AG08396 (cell line): ENCODE results near the gene TMEM9.

Experiments used
- DNase-seq: peaks from one replicate; pipeline ENCODE4 v3.0.0; 2012; ENCODE audit warnings: low spot score, mixed read lengths

Gene TMEM9

DNA sequence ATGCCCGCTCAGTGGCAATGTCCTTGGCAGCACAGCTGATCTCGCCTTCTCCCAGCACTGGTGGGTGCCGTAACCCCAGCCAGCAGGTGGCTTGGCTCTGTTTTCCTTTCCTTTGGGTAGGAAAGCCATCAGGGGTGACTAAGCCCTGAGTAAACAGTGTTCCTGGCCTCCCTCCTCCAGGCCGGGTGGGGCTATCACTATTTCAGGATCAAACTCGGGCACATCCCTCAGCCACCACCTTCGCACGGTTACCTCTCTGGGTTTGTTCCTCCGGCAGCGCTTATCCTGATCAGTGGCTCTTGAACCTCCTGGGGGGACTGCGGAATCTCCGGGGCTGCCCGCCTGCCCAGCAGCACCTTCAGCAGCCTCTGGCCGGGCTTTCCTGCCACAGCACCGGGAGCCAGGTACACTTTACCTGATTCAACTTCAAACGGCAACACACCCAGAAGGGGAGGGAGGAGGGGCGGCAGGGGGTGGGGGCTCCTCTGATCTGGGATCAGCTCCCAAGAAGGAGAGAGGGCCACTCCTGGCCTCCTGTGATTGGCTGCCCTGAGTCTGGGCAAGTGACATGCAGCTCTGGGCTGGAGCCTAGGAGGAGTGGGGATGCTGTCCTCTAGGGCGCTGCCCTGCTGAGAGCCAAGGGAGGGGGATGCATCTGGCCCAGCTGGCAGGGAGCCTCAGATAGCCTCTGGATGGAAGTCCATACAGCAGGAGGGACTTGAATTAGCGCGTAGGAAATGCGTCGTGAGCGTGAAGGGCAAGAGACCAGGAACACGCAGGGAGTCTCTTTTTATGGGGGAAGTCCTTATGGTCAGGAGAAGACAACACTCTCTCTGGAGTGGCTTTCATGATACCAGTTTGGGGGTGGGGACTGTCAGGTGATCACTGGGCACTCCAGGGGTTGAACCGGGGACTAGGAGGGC, 27.2 kb downstream of the TMEM9 start, which contains the start of gene ASCL5:
TSS of gene ASCL5 (minus strand) at position 353 of the 923 bp plus-strand sequence. CDS start 11,812 bp downstream, outside the sequence.
- peak; percentile 56 for DNase-seq

DNA sequence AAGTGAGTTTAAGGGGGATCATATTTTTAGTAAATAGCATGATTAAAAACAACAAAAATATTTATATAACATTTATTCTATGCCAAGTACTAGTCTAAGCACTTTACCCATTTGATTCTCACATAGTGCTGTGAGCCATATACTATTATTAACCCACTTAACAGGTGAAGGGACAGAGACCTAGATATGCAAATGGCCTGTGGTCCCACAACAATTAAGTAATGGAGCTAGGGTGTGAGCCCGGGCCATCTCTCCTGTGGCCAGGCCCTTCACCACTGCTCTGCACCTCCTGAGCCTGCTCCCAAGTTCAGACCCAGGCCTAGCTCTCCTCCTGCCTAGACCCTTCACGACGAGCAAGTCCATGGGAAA, 27.8 kb downstream of the TMEM9 start:
- no peak for DNase-seq

DNA sequence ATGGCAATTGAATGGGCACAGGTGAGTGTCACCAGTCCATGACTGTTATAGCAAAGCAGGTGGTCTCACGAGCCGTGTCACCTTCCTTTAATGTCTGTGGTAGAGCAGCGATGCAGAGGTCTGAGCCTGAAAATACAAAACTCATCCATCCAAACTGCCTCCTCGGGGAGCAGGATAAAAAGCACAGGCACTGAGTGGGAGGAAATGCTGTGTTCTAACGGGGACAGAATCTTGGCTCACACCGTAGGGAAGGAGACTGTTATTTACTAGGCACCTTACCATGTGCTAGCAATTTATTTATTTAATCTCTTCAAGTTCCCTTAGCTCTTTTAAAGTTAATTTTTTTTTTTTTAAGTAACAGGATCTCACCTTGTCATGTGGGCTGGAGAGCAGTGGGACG, 28.5 kb downstream of the TMEM9 start:
- no peak for DNase-seq

DNA sequence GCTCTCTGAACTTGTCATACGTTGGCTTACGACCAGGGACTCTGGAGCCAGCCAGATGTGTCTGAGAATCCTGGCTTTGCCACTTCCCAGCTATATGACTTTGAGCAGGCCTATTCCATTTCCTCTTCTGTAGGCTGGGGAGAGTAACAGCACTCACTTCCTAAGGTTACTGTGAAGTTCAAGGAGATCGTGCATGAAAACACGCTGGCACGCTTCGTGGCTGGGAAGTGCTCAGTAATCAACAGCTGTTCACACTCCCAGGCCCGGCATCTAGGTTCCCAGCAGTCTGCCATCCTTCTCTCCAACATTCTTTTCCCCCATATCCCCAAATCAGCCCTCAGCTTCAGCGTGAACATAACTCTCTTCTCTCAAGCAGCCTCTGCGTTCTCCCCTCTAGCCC, 29.3 kb downstream of the TMEM9 start:
- no peak for DNase-seq

DNA sequence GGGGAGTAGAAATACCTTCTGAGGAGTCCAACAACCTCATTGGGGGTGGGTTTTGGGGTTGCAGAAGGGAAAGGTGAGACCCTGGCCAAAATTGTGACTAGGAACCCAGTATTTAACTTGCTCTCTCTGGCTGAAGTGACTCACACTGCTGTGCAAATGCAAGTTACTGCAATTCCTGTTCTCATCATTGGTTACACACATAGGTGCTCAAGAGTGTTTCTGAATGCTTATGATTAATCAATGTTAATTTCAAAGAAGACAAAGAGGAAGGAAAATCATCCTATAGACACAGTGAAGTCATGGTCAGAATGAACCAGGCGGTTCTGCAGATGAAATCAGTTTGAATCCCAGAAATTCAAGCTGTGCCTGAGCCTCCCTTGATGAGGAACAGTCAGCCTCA, 30.4 kb downstream of the TMEM9 start:
- DNase-seq = no peak

DNA sequence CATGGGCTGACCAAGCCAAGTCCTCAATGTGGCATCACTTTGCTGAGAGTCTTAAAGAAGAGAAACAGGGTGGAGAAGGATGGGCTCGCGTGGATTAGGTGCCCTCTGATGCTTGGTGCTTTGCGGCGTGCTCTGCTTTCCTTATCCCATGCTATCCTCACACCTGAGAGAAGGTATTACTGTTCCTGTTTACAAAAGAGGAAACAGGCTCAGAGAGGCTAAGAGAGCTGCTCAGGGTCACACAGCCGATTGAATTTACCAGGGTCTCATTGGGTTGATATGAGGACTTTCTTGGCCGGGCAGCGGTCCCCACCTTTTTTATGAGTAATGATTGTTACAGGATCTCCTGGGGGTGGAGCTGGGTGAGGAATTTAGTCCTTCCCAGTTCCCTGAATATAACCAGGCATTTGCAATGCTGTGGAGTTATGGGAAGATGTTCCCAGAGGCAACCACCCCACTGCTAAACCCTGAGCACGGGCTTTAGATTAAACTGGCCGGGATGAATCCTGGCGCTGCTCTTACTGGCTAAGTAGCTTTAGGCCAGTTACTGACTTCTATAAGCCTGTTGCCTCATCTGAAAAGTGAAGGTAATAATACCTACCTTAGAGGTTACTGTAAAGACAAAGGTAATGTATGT, 31.8 kb downstream of the TMEM9 start:
- no peak for DNase-seq

DNA sequence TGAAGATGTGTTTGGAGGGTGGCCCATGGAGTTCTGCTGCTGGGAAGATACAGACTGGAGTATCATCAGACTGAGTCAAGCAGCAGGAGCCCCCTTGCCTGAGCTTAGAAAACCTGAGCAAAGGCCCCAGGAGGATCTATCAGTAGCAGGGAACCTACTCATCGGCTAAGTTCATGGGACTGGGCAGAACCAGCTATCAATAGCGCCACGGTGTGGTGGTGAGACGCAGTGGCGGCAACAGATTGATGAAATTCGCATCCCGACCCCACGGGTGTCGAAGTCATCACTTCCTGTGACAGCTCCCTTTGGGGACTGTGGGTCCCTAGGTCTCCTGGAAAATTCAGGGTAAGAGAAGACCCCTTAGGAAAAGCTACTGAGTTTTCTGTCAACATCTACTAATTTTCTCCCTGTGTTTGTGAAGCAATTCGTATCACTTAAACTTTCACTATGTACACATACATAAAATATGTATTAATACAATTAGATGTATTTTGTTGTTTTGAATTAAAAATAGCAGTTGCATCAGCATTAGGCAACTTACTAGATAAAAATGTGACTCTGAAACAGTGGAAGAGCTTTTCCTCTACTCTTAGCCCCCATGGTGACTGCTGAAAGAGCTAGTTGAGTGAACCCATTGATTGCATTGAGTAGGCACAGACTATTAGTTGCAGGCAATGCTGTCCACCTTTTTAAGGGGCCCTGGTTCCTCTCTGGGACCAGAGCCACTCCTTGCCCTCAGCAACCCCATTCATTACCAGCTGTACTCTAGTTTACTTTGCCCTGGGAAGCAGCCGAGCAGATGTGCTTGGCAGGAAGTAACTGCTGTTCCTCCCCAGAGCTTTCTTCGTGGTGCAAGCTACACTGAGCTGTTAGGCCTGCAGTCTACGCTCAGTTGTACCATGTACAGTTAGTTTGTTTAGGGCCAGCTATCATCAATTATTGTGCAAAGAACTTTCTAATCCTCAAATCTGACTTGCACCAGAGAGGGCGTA, 34.8 kb downstream of the TMEM9 start:
- peak; percentile 63 for DNase-seq

DNA sequence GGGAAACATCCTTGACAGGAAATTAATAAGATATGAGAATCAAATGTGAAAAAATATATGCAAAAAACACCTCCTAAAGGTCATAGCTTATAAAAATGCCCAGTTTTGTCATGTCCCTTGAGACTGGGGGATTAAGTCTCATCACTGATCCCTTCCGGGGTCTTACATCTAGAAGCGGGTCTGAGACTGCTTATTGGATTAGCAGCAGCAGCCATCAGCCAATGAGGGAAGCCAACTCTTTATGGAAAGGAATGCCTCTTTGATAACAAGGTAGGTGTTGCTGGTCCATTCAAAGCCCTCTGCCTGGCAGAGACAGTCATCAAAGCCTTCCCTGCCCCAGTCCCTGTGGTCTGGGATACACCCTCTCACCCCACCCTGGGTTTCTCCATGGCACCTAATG, 38.2 kb downstream of the TMEM9 start:
- no peak for DNase-seq

DNA sequence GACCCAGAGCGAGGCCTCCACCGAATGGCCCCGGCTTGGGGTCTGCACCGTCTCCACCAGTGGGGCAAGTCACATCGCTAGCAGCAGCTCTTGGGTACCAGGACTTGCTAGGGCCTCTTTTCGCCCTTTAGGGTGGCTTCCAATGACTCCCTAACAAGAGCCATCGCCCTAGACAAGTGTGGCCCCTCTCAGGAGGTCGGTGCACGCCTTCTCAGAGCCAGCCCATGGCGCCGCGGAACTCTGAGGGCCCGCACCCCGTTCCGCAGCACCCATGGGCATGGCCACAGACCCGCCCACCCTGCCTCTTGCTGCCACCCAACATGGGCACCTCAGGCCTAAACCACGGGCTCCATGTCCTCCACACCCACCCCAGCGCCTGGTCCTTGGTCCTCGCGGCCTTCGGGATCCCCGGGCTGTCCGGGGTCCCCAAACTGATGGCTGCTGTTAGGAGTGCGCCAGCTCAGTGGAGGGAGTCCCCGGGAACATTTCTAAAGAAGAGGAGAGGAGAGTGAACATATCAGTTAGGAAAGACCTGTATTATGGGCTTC, 38.8 kb downstream of the TMEM9 start:
- DNase-seq = no peak

DNA sequence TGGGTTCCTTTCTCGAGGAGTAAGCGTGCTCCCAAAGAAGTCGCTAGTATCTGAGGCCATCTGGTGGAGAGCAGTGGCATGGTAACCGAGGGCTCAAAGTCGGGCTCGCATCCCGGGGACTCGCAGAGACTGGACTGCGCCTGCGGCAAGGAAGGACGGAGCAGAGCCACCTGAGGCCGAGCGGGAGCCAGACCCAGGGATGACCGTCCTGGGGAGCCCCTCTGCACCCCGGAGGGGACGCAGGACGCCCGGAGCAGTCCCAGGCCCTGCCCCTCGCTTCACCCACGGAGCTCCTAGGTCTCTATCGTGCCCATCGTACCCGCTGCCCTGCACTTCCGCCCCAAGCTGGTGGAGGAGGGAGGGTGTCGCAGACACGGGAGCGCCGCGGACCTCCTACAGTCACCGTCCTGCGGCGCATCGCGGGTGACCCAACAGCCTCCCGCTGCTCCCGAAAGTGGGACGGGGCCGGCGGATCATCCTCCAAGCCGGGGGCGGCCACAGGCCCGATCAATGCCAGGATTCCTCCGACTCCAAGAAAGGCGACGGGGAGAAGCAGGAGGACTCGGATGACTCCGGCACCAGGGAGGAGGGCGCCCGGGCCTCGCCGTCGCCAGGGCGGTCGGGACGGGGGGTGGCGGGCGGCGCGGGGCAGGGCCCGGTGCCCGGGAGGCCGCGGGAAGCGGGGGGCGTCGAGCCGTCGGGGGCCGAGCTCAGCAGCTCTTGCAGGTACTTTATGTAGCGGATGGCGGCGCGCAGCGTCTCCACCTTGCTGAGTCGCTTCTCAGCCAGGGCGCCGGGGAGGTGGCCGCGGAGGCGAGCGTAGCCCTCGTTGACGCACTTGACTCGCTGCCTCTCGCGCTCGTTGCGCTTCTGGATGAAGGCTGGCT, 39.8 kb downstream of the TMEM9 start:
- DNase-seq = peak; percentile 96

DNA sequence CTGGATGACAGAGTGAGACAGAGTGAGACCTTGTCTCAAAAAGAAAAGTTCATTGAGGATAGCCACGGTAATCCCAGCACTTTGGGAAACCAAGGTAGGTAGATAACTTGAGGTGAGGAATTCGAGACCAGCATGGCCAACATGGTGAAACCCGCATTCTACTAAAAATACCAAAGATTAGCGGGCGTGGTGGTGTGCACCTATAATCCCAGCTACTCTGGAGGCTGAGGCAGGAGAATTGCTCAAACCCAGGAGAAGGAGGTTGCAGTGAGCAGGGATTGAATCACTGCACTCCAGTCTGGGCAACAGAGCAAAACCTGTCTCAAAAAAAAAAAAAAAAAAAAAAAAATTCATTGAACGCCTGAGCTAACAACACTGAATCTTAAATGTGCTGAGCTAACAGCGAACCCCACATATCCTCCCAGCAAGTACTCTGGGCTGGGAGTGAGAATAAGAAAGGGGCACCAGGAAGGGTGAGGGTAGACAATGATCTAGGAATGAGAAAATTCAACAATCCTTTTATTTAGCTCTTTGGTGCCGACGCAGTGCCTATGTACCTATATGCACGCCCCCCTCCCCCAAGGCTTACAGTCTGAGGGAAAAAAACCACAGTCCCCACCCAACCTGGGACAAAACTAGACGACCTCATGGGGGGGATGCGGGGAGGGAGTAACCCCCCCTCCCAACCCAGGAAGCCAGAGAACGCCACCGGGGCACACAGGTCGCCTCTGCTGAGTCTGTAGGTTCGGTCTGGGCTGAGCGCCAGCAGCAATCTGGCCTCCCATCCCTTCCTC, 40.6 kb downstream of the TMEM9 start:
- no peak for DNase-seq

DNA sequence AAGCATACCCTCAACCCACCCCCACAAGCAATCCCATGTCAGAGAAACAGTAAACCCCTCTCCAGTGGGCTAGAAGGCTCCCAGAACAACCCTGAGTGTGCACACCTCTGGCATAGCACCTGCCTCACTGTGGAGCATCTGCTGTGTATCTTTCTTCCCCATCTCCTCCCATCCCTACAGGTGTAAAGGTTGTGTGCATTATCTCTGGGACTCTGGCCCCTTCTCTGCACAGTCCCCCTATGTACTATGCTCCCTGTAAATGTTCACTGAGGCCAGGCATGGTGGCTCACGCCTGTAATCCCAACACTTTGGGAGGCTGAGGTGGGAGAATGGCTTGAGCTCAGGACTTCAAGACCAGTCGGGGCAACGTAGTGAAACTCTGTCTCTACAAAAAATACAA, 41.3 kb downstream of the TMEM9 start:
- no peak for DNase-seq

DNA sequence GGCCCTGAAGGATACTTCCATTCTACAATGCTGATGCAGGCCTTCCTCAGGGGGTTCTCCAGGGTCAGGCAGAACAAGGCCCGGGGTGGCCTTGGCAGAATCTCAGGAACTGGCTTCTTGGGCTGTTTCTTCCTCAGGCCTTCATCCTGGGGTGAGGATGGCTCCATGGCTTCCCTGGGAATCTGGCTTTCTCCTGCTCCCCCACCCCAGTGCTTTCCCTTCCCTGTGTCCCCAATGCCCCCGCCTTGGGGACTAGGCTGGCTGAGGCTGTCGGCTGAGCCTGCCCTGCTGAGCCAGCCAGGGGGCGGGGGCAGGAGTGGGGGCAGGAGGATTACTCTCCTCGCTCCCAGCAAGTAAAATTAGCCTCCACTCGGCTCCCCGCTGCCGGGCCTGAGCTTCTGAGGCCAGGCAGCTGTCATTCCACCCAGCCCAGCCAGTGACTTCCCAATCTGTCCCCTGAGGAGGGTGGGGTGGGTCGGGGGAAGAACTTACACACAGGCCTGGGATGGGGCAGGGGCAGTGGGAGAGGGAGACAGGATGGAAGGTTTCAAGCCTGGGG, 42.0 kb downstream of the TMEM9 start, which contains the start of gene CACNA1S:
TSS of gene CACNA1S (minus strand) at position 254 of the 559 bp plus-strand sequence. CDS start at position 167, 87 bp downstream.
- no peak for DNase-seq

DNA sequence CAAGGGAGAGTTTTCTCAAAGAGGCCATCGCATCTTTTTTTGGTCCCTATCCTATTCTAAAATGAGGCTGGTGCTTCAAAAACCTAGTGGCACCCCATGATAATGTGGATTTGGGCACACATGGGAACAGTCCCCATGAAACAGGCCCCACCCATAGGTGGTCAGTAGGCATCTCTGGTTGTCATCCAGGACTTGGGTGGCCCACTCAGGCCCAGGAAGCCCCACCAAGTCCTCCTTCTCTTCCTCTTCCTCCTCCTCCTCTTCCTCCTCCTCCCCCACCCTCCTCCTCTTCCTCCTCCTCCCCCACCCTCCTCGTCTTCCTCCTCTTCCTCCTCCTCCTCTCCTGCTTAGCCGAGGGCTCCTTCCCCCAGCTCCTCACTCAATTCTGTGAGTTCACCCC, 42.6 kb downstream of the TMEM9 start:
- DNase-seq = no peak

DNA sequence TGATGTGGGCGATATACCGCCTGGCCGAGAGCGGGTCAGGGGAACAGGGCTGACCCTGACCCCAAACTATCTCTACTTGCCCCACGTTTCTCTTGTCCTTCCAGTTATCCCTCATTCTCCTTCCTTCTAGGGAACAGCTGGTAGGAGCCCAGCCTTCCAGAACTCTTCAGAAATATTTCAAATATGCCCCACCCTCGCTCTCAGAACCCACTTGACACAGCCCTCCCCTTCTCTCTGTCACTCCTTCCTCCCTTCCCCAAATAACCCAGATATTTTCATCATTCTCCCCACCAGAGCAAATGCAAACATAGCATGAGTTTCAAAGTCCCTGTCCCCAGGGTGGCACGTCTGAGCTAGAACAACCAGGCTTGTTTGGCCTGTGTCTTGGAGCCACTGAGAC, 43.1 kb downstream of the TMEM9 start:
- DNase-seq = no peak

DNA sequence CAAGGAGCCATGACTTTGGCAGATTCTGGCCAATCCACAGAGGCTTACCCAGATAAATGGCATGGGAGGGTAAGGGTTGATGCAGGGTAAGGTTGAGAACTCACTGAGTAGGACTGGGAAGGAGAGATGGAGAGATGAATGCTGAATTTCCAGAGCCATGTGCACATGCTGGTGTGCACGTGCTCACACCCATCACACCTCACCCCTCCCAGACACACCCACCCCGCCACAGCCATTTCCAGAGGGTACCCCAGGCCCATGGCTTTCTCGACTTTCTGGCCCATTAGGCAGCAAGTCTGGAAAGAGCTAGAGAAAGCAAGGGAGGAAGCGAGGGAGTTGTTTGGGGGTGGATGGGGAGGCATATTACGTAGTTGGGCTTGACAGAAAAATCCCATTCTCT, 43.7 kb downstream of the TMEM9 start:
- no peak for DNase-seq

DNA sequence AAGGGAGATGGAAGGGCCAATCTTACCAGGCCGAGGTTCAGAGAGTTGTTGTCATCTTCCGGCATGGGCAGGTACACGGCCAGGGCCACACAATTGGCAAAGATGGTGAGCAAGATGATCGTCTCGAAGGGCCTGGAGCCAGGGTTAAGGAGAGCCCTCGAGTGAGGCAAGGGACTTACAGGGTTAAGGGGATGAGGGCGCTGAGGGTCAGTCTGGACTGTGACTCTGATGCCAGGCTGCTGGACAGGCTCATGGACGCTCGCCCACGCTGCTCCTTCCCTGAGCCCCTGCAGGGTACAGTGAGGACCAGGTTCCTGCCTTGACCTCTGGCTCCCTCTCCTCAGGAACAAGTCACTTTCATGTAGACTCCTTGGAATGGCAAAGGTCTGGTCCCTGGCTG, 44.1 kb downstream of the TMEM9 start:
- no peak for DNase-seq

DNA sequence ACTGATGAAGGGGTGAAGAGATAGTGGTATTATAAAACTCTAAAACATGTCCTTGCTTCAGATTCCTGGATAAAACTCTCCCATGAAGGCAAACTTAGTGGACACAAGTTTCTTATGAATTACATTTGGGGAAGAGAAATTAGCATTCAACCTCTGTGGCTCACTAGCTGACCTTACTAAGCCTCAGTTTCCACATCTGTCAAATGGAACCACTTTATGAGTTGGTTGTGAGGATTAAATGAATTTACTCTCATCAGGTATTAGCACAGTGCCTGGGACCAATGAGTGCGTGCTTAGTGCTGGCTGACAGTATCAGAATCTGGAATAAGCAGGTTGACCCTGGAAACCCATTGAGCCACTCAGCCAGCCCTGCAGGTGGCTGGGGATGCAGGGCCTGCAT, 44.6 kb downstream of the TMEM9 start:
- DNase-seq = no peak

DNA sequence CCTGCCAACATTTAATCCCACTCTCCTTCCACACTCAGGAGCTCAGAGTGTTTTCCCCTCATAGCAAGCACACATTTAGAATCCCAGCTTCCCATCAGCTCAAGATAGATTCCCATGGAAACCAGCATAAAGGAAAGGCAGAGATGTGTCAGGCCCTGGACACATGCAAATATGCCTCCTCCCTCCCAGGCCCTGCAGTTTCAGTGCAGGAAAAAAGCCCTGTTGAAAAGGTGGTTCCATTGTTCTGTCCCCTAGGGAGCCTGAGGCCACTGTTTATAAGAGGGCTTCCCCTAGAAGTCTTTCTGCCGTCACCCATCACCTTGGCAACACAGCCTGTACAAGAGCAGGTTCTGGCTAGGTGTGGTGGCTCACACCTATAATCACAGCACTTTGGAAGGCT, 45.7 kb downstream of the TMEM9 start:
- DNase-seq = no peak

DNA sequence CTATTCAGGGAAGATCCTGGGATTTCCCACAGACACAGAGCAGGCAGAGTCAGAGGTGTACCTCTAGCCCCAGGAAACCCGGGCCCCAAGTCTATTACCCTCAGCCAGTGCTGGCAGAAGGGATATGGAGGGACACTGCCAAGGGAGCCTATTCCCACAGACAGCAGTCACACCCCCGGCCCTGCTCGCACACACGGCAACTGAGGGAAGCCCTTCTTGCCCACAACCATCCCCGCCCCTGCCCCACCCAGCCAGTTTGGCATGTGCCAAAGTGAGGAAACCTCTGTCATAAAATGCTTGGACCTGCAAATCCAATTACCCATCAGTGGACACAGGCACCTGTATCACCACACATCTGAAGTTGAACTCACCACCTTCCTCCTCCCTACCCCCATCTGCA, 48.6 kb downstream of the TMEM9 start:
- no peak for DNase-seq
